Lower lobe of right lung (tissue), 2 donors: ENCODE data around the gene OR1L1. TPM values are rescaled to one million over a fixed set of nuclear protein-coding genes. Genes with fewer than 3 reads are reported as not detected.

Experiments used
- ATAC-seq, 2 donors: fragments of 200-7000 bp; cut with Tn5 transposase; one replicate each; pipeline ENCODE4 v1.9.1; 2020 to 2022; ENCODE audit warnings: mild to moderate bottlenecking in 2 of 2, moderate library complexity in 2 of 2
- DNase-seq: peaks from one replicate; pipeline ENCODE4 v3.0.0-alpha.2; 2020
- H3K27ac ChIP-seq: fragments of 200-600 bp; one replicate; pipeline ENCODE4 v1.8.0; 2022
- H3K27me3 ChIP-seq: fragments of 200-600 bp; one replicate; pipeline ENCODE4 v1.8.0; 2022; ENCODE audit warnings: low read depth
- H3K36me3 ChIP-seq: fragments of 200-600 bp; one replicate; pipeline ENCODE4 v1.8.0; 2022; ENCODE audit warnings: mild to moderate bottlenecking
- H3K4me1 ChIP-seq: fragments of 200-600 bp; one replicate; pipeline ENCODE4 v1.8.0; 2022
- H3K4me3 ChIP-seq: fragments of 200-600 bp; one replicate; pipeline ENCODE4 v1.8.0; 2022; ENCODE audit warnings: mild to moderate bottlenecking
- H3K9me3 ChIP-seq: fragments of 200-600 bp; one replicate; pipeline ENCODE4 v1.8.0; 2022
- intact Hi-C: fragments of 100-400 bp; cut with DNase I; formaldehyde crosslinking; loops from one replicate; pipeline ENCODE4 v1.11.0; 2022
- long read RNA-seq: library from polyadenylated mRNA; unstranded; transcript quantifications from one replicate; pipeline ENCODE4 v2.0.0, GENCODE V29; 2021
- total RNA-seq: library from RNA; stranded (reverse); fragmentation: NEBNext Ultra II Directional; extraction: Animal tissue kit (Norgen Biotek cat#: 25700); gene quantifications from one replicate; pipeline ENCODE4 v1.2.1, GENCODE V29; 2021
- TF ChIP-seq, protein P1 (sequence below): fragments of 200-600 bp; IDR thresholded peaks from one replicate; pipeline ENCODE4 v1.8.0; 2022; ENCODE audit warnings: antibody characterized with exemption, mild to moderate bottlenecking
- donor health status: DM: no; HTN: yes; CAD: no; lungs with severe emphysema.

Gene OR1L1, protein sequence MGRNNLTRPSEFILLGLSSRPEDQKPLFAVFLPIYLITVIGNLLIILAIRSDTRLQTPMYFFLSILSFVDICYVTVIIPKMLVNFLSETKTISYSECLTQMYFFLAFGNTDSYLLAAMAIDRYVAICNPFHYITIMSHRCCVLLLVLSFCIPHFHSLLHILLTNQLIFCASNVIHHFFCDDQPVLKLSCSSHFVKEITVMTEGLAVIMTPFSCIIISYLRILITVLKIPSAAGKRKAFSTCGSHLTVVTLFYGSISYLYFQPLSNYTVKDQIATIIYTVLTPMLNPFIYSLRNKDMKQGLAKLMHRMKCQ
- total RNA-seq = not detected
- long read RNA-seq = 0 reads

DNA sequence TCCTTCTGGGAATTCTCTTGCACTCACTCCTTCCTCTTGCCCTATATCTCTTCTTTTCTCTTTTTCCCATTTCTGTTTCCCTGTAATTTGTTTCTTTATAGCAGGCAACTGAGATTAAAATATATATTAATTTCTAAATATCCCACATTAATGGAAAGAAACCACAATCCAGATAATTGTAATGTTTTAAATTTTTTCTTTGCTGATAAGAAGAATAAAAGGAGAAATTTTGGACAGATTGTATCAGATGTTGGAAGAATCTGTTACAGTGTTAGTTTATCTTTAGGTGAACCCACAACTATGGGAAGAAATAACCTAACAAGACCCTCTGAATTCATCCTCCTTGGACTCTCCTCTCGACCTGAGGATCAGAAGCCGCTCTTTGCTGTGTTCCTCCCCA is at the start of gene OR1L1:
Gene OR1L1 (plus strand): TSS at position 301 of the 400 bp plus-strand sequence. CDS start 0 bp downstream, at position 301.
- TF ChIP-seq, protein P1, sequence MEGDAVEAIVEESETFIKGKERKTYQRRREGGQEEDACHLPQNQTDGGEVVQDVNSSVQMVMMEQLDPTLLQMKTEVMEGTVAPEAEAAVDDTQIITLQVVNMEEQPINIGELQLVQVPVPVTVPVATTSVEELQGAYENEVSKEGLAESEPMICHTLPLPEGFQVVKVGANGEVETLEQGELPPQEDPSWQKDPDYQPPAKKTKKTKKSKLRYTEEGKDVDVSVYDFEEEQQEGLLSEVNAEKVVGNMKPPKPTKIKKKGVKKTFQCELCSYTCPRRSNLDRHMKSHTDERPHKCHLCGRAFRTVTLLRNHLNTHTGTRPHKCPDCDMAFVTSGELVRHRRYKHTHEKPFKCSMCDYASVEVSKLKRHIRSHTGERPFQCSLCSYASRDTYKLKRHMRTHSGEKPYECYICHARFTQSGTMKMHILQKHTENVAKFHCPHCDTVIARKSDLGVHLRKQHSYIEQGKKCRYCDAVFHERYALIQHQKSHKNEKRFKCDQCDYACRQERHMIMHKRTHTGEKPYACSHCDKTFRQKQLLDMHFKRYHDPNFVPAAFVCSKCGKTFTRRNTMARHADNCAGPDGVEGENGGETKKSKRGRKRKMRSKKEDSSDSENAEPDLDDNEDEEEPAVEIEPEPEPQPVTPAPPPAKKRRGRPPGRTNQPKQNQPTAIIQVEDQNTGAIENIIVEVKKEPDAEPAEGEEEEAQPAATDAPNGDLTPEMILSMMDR = no peak
- Histone ChIP-seq H3K27ac (no peak within 1 kb of the TSS), H3K4me1 (no peaks in the 10 kb centered on the region), H3K4me3 (no peak within 1 kb of the TSS), H3K9me3 (no peaks in the 10 kb centered on the region), H3K27me3 (no peaks in the 10 kb centered on the region), H3K36me3 (no peaks in the 10 kb centered on the region)
- ATAC-seq (no peak), DNase-seq (no peak)
- intact Hi-C loops = no loop called here

DNA sequence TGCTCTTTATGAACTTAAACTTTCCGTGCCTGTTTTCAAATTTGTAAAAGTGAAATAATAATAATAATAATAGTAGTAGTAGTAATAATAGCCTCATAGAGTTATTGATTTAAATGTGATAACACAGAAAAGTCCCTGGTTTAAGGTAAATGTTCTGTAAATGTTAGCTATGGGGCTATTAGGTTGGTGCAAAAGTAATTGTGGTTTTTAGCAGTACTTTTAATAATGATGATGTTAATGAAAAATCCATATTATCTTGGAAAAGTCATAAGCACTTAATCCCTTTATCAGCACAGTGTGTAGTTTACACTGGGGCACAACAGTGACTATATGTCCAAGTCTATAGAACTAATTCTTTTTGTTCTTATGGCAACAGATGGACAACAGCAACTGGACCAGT is 47.2 kb upstream of the OR1L1 start, which contains the start of gene OR1Q1:
Gene OR1Q1 (plus strand): TSS at position 377 of the 400 bp plus-strand sequence. CDS start 0 bp downstream, at position 377.
- no peaks in the 10 kb centered on the region for H3K9me3 ChIP-seq
- ATAC-seq (no peak), DNase-seq (no peak)
- H3K4me3 ChIP-seq = no peak within 1 kb of the TSS
- H3K36me3 ChIP-seq = no peaks in the 10 kb centered on the region
- no peak within 1 kb of the TSS for H3K27ac ChIP-seq
- intact Hi-C loops = no loop called here
- TF ChIP-seq, protein P1 = no peak
- H3K4me1 ChIP-seq = no peaks in the 10 kb centered on the region
- H3K27me3 ChIP-seq = no peaks in the 10 kb centered on the region

DNA sequence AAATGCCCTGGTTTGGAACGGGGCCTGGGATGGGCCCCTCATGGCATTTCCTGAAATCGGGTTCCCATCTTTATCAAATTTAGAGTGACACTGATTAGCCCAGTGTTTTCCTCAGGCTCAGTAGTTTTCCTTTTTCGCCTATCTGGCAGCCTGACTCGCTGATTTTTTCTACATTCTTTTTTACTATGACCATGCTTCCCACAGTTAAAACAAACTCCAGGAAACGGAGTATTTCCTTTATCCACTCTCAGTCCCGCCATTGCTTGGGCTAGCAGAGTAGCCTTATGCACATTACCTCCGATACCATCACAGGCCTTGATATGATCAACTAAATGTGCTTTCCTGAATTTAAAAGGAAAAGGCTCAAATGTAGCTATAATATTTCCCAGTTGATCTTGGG is 41.5 kb upstream of the OR1L1 start:
- intact Hi-C loops = no loop called here

DNA sequence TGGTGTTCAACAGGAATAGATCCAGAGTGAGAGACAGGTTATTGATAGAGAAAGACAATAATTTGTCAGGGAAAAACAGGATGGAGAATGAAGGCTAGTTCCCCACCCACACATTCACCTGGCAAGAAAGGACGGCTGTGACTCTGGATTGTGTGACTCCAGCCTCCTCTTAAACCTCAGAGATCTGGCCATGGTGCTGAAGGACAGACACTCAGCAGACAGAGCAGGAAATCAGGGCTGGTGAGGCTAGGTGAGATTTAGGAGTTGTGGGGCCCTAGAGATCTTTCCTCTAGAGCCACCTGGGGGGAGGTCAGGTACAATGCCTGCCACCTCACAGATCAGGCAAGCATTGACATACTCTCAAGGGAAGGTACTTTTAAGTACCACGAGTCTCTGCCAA is 19.3 kb upstream of the OR1L1 start:
- ATAC-seq = no peak
- no peaks in the 10 kb centered on the region for H3K9me3 ChIP-seq
- no peak for DNase-seq
- TF ChIP-seq, protein P1 = no peak
- intact Hi-C loops = no loop called here
- H3K4me1 ChIP-seq = no peaks in the 10 kb centered on the region
- H3K4me3 ChIP-seq = no peak overlapping the region
- H3K27ac ChIP-seq = no peak overlapping the region
- no peaks in the 10 kb centered on the region for H3K36me3 ChIP-seq
- no peaks in the 10 kb centered on the region for H3K27me3 ChIP-seq

More for the DNA sequence above, 41.5 kb upstream of the OR1L1 start:
- H3K4me3 ChIP-seq = no peak overlapping the region
- ATAC-seq (no peak), DNase-seq (no peak)
- no peak overlapping the region for H3K27ac ChIP-seq
- H3K4me1 ChIP-seq = no peaks in the 10 kb centered on the region
- no peaks in the 10 kb centered on the region for H3K27me3 ChIP-seq
- H3K36me3 ChIP-seq = no peaks in the 10 kb centered on the region
- TF ChIP-seq, protein P1 = no peak
- H3K9me3 ChIP-seq = no peaks in the 10 kb centered on the region

DNA sequence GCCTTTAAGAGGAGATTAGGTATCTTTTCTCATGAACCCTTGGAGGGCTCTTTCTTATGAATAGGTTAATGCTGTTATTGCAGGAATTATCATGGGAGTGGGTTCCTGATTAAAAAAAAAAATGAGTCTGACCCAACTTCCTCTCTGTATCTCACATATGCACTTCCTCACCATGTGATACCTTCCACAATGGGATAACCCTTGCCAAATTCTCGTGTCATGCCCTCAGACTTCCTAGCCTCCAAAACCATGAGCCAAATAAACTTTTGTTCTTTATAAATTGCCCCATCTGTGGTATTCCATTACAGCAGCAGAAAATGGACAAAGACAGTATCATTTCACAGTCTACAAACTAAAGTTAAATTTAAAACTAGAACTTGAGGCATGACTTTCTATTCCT is 5.1 kb upstream of the OR1L1 start:
- H3K27ac ChIP-seq = no peak overlapping the region
- no peak for ATAC-seq

More for the DNA sequence above, 5.1 kb upstream of the OR1L1 start:
- H3K27me3 ChIP-seq = no peaks in the 10 kb centered on the region
- no peaks in the 10 kb centered on the region for H3K4me1 ChIP-seq
- no peaks in the 10 kb centered on the region for H3K36me3 ChIP-seq
- TF ChIP-seq, protein P1 = no peak
- no peak for DNase-seq
- intact Hi-C loops = no loop called here
- H3K4me3 ChIP-seq = no peak overlapping the region
- H3K9me3 ChIP-seq = no peaks in the 10 kb centered on the region
